ENCODE data around the gene PIGQ. TPM values are rescaled to one million over a fixed set of nuclear protein-coding genes. Genes with fewer than 3 reads are reported as not detected.

Gene PIGQ
- total RNA-seq, 1 experiment from 2014 or later = 83.5 TPM

GRCh38 chr16:582218-582613 lies 12.4 kb downstream of the PIGQ start:
- no peak overlapping the region for H3K4me3 ChIP-seq (ENCODE audit: low read depth in 2 of 2, low read length in 2 of 2)
- peaks cover 25% of the 10 kb centered on the region for H3K4me1 ChIP-seq (ENCODE audit: control insufficient read depth, insufficient read depth, low read length)
- intact Hi-C loops (cut with micrococcal nuclease; ENCODE audit: unreplicated experiment) (no loop called here), in situ Hi-C loops (cut with HindIII; ENCODE audit: low pct_unique_long_range_greater_than_20kb, low sequenced_read_pairs) (no loop called here)
- no TSS peak for BruUV-seq (replicated peaks)
- H3K27me3 ChIP-seq (ENCODE audit: control insufficient read depth, insufficient read depth, low read length) = no peaks in the 10 kb centered on the region
- no peaks in the 10 kb centered on the region for H3K9me3 ChIP-seq (ENCODE audit: control insufficient read depth, insufficient read depth, low read depth, low read length)
- no peak for ATAC-seq
- TF ChIP-seq SIN3A (IDR thresholded peaks at IDR 0.05; ENCODE audit: borderline replicate concordance, insufficient read depth, low read depth, low read length) = no peak
- no peak for TF ChIP-seq REST (IDR thresholded peaks at IDR 0.05; ENCODE audit: insufficient read depth in 1 of 2, low read depth in 2 of 2, low read length in 1 of 2)
- no peak for TF ChIP-seq POLR2AphosphoS5 (IDR thresholded peaks at IDR 0.05; ENCODE audit: low read depth, low read length)
- no peak for TF ChIP-seq CTCF (IDR thresholded peaks at IDR 0.05)
- TF ChIP-seq TCF7L2 (IDR thresholded peaks at IDR 0.05; ENCODE audit: low read depth, low read length) = no peak
- POLR2A ChIA-PET = no interaction called here
- H3K36me3 ChIP-seq (ENCODE audit: control insufficient read depth, insufficient read depth, low read length) = no peaks in the 10 kb centered on the region
- CTCF ChIA-PET = no interaction called here
- no peak for DNase-seq (ENCODE audit: low read depth, low spot score)
- H3K27ac ChIP-seq (ENCODE audit: low read length) = no peak overlapping the region

DNA sequence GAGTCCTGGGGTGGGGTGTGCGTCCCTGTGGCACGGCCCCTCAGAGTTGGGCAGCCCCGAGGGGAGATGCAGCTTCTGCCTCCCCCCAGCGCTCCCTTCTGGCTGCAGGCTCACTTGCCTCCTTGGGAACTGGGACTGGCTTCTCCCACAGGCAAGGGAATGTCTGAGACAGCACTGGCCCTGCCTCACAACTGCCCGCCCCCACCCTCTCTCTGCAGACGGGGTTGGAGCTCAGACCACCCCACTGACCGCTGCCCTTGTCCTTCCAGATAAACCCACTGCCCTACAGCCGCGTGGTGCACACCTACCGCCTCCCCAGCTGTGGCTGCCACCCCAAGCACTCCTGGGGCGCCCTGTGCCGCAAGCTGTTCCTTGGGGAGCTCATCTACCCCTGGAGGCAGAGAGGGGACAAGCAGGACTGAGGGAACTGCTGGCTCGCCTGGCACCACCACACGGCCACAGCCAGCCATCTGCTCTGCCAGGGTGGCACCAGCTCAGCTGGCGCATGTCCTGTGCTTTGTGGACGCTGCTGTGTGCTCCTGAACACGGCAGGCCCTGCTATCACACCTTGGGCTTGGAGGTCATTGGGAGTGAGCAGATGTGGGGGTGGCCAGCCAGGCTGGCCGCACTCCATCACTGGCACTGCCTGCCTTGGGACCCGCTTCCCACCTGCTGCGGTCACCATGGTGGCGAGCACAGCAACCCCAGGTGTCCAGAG lies 13.0 kb downstream of the PIGQ start:
- no peak overlapping the region for H3K4me3 ChIP-seq (ENCODE audit: low read depth in 2 of 2, low read length in 2 of 2)
- in situ Hi-C loops (cut with HindIII; ENCODE audit: low pct_unique_long_range_greater_than_20kb, low sequenced_read_pairs) = no loop called here
- TF ChIP-seq REST (IDR thresholded peaks at IDR 0.05; ENCODE audit: insufficient read depth in 1 of 2, low read depth in 2 of 2, low read length in 1 of 2) = no peak
- peak; percentile 56 for TF ChIP-seq CTCF (IDR thresholded peaks at IDR 0.05)
- CTCF ChIA-PET = interaction anchor here (0.6 kb wide), 1 partner anchor 14 kb away, joined by 5 read pairs; no protein-coding TSS in a partner anchor
- H3K27me3 ChIP-seq (ENCODE audit: control insufficient read depth, insufficient read depth, low read length) = no peaks in the 10 kb centered on the region
- ATAC-seq (no peak), DNase-seq (ENCODE audit: low read depth, low spot score) (no peak)
- intact Hi-C loops (cut with micrococcal nuclease; ENCODE audit: unreplicated experiment) = no loop called here
- peaks cover 27% of the 10 kb centered on the region for H3K4me1 ChIP-seq (ENCODE audit: control insufficient read depth, insufficient read depth, low read length)
- H3K27ac ChIP-seq (ENCODE audit: low read length) = no peak overlapping the region
- no peaks in the 10 kb centered on the region for H3K36me3 ChIP-seq (ENCODE audit: control insufficient read depth, insufficient read depth, low read length)
- BruUV-seq (replicated peaks) = no TSS peak
- H3K9me3 ChIP-seq (ENCODE audit: control insufficient read depth, insufficient read depth, low read depth, low read length) = no peaks in the 10 kb centered on the region
- POLR2A ChIA-PET = no interaction called here
